Measurements from ENCODE around the gene CNGA4. TPM values are rescaled to one million over a fixed set of nuclear protein-coding genes. Genes with fewer than 3 reads are reported as not detected.
A peak's percentile ranks its signal among the peaks of the same experiment; 100 is the strongest.

CNGA4 gene
- total RNA-seq, 1 donor from 2014 or later = not detected

DNA sequence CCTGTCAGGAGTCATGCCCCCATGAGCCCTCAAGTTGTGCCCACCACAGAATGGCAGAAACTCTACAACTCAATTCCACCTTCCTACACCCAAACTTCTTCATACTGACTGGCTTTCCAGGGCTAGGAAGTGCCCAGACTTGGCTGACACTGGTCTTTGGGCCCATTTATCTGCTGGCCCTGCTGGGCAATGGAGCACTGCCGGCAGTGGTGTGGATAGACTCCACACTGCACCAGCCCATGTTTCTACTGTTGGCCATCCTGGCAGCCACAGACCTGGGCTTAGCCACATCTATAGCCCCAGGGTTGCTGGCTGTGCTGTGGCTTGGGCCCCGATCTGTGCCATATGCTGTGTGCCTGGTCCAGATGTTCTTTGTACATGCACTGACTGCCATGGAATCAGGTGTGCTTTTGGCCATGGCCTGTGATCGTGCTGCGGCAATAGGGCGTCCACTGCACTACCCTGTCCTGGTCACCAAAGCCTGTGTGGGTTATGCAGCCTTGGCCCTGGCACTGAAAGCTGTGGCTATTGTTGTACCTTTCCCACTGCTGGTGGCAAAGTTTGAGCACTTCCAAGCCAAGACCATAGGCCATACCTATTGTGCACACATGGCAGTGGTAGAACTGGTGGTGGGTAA is 39.6 kb upstream of the CNGA4 start, which contains the start of gene OR52W1:
OR52W1 (plus strand) TSS at position 51 of the 637 bp plus-strand sequence; CDS start at position 51, 0 bp downstream.
- Histone ChIP-seq H3K4me1 (no peaks in the 10 kb centered on the region), H3K9me3 (no peaks in the 10 kb centered on the region), H3K27me3 (no peaks in the 10 kb centered on the region), H3K4me3 (no peak within 1 kb of the TSS), H3K36me3 (peaks cover 0 to 2% of the 10 kb centered on the region in 2 donors), H3K27ac (no peak within 1 kb of the TSS)
- TF ChIP-seq, protein P1, sequence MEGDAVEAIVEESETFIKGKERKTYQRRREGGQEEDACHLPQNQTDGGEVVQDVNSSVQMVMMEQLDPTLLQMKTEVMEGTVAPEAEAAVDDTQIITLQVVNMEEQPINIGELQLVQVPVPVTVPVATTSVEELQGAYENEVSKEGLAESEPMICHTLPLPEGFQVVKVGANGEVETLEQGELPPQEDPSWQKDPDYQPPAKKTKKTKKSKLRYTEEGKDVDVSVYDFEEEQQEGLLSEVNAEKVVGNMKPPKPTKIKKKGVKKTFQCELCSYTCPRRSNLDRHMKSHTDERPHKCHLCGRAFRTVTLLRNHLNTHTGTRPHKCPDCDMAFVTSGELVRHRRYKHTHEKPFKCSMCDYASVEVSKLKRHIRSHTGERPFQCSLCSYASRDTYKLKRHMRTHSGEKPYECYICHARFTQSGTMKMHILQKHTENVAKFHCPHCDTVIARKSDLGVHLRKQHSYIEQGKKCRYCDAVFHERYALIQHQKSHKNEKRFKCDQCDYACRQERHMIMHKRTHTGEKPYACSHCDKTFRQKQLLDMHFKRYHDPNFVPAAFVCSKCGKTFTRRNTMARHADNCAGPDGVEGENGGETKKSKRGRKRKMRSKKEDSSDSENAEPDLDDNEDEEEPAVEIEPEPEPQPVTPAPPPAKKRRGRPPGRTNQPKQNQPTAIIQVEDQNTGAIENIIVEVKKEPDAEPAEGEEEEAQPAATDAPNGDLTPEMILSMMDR (IDR thresholded peaks at IDR 0.05) = no peak
- DNase-seq (ENCODE audit: low spot score in 2 of 2) = no peak
- intact Hi-C loops (cut with DNase I) = no loop called here

DNA sequence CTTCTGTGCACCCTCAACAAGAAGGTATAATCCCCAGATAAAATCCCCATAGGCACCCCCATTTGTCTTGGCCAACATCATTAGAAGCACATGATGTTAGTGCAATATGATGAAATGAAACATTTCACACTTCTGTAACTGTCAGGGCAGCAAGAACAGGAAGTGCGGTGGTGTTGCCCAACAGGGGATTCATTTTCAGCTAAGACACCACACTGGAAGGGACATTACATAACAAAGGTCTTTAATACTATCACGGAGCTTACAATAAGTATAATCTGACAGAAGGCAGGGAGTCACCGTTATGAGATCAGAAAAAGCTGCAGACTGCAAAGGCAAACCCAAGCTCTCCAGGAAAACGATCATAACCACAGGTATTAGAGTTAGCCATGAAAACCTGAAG is 37.9 kb upstream of the CNGA4 start:
- TF ChIP-seq, protein P1 (IDR thresholded peaks at IDR 0.05) = no peak
- Histone ChIP-seq H3K27me3 (no peaks in the 10 kb centered on the region), H3K4me1 (no peaks in the 10 kb centered on the region), H3K27ac (no peak overlapping the region), H3K9me3 (no peaks in the 10 kb centered on the region), H3K36me3 (peaks cover 4 to 17% of the 10 kb centered on the region in 2 donors), H3K4me3 (no peak overlapping the region)
- peak; percentile 33 to 80 for DNase-seq (ENCODE audit: low spot score in 2 of 2)
- intact Hi-C loops (cut with DNase I) = no loop called here

DNA sequence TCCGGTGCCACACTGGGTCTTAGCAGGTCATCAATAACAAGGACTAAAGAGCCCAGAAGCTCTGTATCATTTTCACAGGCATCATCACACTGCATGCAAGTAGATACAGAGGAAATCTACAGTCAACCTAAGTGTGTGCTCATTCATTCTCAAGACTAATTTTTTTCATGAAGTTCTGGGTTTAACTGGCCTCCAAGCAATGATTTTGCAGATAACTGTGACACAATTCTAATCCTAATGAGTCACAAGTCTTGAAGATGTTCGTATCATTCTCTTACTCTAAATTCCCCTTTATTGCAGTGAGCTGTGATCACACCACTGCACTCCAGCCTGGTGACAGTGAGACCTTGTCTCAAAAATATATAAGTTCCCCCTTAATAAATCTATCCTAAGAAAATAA is 37.4 kb upstream of the CNGA4 start:
- intact Hi-C loops (cut with DNase I) = no loop called here
- Histone ChIP-seq H3K27me3 (no peaks in the 10 kb centered on the region), H3K36me3 (peaks cover 4 to 17% of the 10 kb centered on the region in 2 donors), H3K4me3 (no peak overlapping the region), H3K4me1 (no peaks in the 10 kb centered on the region), H3K9me3 (no peaks in the 10 kb centered on the region), H3K27ac (no peak overlapping the region)
- TF ChIP-seq, protein P1 (IDR thresholded peaks at IDR 0.05) = no peak
- no peak for DNase-seq (ENCODE audit: low spot score in 2 of 2)

DNA sequence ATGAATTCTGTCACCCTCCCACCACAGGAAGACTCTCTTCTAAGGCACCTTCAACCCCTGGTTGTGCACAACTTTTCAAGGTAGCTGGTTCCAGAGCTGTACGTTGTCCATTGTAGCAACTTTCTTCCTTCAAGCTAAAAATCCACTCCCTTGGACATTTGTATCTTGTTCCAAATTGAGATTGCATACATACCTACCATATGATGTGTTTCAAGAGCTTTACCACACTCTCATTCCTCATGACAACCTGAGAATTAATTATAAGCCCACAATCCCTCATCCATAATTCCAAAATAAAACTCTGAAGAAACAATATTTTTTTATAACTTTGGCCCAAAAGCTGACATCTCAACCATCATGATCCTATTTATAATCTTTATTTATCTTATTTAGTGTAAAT is 36.8 kb upstream of the CNGA4 start:
- Histone ChIP-seq H3K27me3 (no peaks in the 10 kb centered on the region), H3K4me3 (no peak overlapping the region), H3K27ac (no peak overlapping the region), H3K4me1 (no peaks in the 10 kb centered on the region), H3K9me3 (no peaks in the 10 kb centered on the region), H3K36me3 (peaks cover 4 to 20% of the 10 kb centered on the region in 2 donors)
- TF ChIP-seq, protein P1 (IDR thresholded peaks at IDR 0.05) = no peak
- intact Hi-C loops (cut with DNase I) = no loop called here
- no peak for DNase-seq (ENCODE audit: low spot score in 2 of 2)

DNA sequence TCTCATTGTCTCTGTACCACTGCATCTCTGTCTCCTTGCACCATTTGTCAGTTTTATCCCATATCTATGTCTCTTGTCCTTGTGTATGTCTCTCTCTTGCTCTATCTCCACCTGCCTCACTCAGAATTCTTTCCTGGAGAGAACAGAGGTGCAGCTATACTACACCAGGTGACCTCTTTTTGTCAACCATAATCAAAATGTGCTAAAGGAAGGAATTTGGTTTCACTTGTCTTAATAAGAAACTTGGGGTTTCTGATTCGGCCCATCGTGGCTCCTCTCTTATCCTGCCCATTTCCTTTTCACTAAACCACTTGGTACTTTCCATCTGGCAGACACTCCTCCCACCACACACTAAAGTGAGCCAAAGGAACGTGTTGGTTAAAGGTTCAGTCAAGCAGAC is 35.6 kb upstream of the CNGA4 start:
- intact Hi-C loops (cut with DNase I) = no loop called here
- Histone ChIP-seq H3K4me1 (no peaks in the 10 kb centered on the region), H3K27me3 (no peaks in the 10 kb centered on the region), H3K27ac (no peak overlapping the region), H3K4me3 (no peak overlapping the region), H3K9me3 (no peaks in the 10 kb centered on the region), H3K36me3 (peaks cover 4 to 20% of the 10 kb centered on the region in 2 donors)
- TF ChIP-seq, protein P1 (IDR thresholded peaks at IDR 0.05) = no peak
- no peak for DNase-seq (ENCODE audit: low spot score in 2 of 2)

All from ascending aorta (tissue), 2 donors.